ENCODE data around the gene CPNE5.

CPNE5 gene

DNA sequence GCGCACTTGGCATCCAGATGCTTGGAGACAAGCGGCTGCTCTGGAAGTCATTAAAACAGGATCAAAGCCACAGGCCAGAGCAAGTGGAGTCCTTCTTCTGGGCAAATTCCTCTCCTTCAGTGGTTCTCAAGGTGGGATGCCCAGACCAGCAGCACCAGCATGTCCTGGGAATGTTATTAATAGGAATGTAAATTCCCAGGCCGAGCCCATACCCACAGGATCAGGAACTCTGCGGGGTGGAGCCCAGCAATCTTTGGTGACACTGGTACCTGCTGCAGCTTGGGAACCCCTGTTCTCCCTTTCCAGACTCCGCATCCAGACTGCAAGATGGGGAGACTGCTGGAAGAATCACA lies 44.6 kb downstream of the CPNE5 start:
- in situ Hi-C loops (cut with HindIII; ENCODE audit: low sequenced_read_pairs) = no loop called here

DNA sequence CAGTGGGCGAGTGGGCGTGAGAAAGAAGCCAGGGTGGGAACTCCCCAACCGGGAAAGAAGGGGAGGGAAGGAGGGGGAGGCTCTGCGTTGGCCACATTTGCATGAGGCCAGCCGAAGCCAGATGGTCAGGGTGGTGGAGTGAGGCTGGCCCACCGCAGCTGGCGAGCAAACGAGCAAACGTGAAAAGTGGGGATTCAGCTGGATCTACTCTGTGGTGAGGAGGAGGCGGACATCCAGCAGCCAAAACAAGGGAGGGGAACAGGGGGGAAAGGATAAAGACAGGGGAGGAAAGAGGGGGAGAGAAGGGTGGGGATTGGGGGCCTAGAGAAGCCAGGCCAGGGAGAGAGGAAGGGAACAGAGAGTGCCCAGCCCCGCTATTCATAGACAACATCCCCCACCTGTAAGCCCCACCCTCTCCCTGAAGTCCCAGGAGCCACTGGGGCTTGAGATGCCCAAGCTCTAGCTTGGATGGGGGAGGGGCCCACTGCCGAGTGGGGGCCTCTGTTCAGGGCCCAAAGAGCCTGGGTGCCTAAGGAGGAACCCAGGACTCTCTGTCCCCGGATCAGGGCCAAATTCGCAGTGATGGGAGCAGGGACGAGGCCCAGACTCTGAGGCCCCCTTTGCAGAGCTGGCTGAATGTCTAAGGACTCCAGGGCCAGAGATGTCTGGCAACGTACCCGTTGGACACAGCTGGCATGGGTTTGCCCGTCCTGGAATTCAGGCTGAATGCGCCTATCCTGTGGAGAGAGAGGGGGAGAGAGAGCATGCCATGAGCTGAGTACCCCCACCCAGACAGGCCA lies 45.1 kb downstream of the CPNE5 start:
- in situ Hi-C loops (cut with HindIII; ENCODE audit: low sequenced_read_pairs) = no loop called here

DNA sequence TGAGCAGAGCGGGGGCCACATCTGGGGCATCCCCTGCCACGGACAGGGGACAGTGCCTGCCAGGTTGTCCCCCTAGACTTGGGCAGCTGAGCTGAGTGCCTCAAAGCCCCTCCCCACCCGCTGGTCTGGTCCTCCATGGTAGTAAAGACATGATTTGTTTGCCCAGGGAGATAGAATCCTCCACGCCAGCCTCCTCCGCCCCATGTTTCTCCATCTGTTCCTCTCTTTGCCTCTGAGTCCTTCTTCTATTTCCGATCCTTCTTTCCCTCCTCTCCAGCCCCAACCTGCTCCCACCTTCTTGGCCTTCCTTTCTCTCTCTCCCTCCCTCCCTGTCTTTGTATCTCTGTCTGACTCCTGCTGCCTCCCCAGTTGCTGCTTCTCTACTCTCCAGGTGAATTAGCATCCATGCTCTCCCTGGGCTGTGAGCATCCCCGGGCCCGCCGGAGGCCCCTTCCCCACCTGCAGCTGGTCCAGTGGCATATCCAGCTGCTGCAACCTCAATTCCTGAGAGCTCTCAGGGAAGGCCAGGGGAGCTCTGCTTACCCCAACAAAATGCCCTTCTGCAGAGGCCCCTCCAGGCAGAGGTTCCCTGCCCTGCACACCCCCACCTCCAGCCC lies 45.8 kb downstream of the CPNE5 start:
- in situ Hi-C loops (cut with HindIII; ENCODE audit: low sequenced_read_pairs) = no loop called here

DNA sequence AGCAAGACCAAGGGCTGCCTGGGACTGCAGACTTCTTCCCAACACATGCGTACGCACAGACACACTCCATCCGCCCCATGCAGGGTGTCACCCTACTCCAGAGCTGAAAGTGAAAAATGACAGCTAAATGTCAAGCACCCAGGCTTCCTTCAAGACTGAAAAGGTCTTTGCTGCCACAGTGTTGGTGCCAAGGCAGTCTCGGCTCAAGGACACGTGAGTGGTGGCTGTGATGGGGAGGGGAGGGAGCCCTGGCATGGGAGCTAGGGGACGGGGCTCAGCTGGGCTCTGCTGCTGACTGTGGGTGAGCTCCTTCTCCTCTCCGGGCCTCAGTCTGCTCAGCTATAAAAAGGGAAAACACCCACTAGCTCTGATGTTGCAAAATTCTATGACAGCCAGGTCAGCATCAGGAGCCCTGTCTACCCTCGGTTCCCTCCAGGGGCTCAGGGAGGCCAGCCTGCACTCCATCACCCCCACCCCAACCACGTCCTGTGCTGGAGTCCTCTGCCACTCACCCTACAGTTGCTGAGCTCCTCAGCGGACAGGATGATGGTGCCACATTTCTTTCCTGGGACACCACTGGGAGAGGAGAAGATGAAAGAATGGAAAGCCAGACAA lies 47.6 kb downstream of the CPNE5 start:
- in situ Hi-C loops (cut with HindIII; ENCODE audit: low sequenced_read_pairs) = no loop called here

DNA sequence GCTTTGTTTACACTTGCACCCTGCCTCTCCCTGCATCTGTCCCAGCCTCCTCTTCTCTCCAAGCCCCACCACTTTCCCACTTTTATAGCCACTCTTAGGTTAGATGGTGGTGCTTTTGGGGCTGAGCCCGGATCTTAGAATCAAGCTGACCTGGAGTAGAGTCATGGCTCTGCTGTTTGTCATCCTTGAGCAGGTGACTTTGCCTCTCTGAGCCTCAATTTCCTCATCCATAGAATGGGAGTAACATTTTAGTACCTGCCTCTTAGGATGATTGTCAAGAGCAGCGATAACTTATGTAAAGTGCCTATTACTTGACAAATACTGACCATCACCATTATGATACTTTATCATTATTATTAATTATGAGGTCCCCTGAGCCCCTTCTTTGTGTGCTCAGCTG lies 48.2 kb downstream of the CPNE5 start:
- in situ Hi-C loops (cut with HindIII; ENCODE audit: low sequenced_read_pairs) = no loop called here

DNA sequence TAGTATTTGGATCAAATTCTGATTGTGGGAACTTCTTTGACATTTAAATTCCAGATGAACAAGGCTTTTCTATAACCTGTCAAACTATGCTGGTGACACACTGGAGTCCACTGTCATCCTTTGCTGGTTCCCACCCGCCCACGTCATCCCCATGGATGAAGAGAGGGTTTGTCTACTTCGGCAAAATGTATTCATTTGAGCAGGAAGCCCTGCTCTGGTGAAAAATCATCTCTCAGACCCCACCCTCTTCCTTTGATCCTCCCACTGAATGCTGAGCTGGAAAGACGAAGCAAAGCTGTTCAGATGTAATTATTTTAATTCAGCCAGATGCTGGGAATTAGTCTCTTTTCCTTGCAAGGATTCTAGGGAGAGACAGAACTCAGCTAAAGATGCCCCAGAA lies 50.5 kb downstream of the CPNE5 start:
- in situ Hi-C loops (cut with HindIII; ENCODE audit: low sequenced_read_pairs) = no loop called here

DNA sequence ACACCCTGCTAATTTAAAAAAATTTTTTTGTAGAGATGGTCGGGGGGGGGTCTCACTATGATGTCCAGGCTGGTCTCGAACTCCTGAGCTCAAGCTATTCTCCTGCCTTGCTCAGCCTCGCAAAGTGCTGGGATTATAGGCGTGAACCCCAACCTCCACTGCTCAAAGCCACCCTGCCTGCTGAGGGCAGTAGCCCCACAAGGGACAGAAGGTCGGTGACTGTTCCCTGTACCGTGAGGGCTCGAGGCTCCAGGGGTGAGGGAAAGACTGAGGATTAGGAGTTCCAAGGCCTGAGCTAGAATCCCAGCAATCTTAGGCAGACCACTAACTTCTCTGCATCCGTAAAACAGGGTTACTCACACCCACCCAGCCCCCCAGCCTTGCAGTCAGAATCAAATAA lies 51.1 kb downstream of the CPNE5 start:
- in situ Hi-C loops (cut with HindIII; ENCODE audit: low sequenced_read_pairs) = no loop called here

DNA sequence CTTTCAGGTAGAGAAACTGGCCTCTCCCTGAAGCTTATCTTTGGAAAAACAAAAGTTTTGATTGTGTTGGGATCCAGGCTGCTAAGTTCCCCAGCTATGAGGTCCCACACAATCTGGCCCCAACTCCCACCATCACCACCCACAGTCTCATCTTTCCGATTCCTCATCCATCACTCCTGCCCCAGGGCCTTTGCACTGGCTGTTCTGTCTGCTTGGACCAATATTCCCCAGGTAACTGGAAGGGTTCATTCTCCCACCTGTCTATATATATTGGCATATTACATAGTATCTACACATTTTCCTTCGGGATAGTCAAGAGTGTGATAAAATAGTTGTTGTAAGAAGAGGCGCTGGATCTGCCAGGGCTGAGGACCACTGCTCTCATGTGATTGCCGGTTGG lies 52.0 kb downstream of the CPNE5 start:
- in situ Hi-C loops (cut with HindIII; ENCODE audit: low sequenced_read_pairs) = no loop called here

DNA sequence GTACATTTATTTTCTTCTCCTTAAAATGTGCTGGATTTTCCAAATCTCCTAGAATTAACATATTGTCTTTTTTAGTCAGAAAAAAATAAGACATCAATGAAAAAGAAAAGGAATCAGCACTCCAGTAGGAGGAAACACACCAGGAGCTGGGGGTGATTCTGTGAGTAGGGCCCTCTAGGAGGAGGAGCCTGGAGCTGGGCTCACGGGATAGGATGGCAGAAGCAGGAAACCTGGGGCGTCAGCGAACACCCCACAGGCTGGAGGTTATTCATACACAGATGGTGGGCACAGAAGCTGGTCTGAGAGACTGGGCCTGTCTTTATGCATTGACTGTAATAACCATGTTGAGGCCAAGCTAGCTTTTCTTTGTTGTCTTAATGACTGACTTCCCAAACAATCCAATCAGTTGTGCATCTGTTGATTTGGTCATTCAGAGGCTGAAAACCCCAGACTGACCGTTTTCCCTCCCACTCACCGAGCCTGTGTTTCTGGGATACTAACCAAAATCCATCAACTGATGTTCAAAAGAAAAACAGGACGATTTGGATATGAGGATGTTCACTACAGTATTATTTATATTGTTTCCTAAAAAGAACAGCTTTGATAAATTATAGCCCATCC lies 53.1 kb downstream of the CPNE5 start:
- in situ Hi-C loops (cut with HindIII; ENCODE audit: low sequenced_read_pairs) = no loop called here

DNA sequence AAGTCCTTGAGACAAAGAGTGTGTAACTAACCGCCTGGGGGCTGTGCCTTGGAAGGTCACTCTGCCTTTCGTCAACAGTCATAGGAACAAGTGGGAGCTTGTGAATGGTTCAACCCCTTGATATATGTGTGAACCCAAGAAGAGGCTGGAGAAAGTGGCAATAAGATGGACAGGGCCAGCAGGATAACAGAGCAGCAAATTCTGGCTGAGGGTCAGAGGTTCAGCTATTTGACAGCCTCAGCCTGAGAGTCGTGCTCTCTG lies 54.9 kb downstream of the CPNE5 start:
- in situ Hi-C loops (cut with HindIII; ENCODE audit: low sequenced_read_pairs) = no loop called here

DNA sequence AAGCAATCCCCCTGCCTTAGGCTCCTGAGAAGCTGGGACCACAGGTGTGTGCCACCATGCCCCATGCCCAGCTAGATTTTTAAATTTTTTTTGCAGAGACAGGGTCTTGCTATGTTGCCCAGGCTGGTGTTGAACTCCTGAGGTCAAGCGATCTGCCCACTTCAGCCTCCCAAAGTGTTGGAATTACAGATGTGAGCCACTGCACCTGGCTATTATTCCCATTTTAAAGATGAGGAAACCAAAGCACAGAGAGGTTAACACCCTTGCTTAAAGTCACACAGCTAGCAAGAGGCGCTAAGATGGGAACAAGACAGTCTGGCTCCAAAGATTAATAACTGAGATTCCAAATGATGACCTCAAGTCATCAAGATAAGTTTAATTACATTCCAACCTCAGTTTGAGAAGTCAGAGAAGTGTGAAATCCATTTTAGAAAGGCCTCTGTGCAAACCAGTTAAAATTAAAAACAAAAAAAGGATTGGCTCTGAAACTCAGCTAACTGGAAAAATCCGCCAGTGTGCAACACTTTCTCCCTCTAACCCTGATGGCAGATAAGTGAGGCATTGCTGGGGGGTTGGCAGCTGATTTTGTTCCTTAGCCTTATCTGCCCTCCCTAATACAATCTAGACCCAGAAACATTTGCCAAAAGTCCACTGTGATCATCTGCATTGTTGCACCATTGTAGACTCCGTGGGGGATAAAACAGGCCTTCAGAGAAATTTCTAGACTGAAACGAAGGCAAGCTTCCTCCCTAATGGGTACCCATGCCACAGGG lies 55.5 kb downstream of the CPNE5 start:
- in situ Hi-C loops (cut with HindIII; ENCODE audit: low sequenced_read_pairs) = no loop called here

DNA sequence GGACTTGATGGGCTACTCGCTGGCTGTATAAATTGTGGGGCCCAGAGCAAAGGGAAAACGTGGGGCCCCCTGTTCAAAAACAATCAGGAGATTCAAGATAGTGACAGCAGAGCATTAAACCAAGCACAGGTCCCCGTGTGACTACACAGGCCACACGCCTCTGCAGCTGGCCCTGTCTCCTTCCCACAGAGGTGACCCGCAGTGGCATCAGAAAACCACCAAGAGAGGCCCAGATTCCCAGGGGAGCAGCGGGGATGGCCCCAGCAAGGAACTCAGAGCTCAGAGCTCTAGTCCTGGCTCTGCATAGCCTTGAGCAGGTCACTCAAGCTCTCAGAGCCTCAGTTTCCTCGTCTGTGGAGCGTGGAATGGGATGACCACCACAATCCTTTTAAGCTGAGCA lies 57.6 kb downstream of the CPNE5 start:
- in situ Hi-C loops (cut with HindIII; ENCODE audit: low sequenced_read_pairs) = no loop called here

DNA sequence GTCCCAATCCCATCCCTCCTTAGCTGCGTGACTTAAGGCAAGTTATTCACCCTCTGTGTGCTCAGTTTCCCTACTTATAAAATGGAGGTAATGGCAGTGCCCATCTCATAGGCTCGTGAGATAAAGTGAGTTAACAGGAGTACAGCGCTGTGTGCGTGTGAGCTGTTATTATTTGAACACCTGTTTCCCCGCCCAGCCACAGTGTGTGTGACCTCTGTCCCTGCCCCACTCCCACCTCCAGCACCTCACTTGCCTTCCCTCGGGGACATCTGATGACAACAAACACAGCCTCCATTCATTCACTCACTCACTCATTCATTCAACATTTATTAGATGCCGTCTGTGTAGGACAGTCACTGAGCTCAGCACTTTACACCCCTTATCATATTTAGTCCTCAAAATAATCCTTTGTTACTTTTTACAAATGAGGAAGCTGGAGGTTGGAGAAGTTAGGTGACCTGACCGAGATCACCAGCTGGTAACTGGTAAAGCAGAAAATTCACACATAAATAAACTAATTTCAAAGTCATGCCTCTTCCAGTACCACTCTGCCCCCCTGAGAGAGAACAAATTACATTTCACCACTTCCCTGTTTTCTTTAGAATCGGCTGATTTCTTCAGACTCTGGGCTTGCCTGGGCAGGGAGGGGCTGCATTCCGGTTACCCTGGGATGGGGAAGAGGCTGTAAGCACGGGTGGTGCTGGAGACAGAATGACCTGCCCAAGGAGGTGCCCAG lies 58.6 kb downstream of the CPNE5 start:
- in situ Hi-C loops (cut with HindIII; ENCODE audit: low sequenced_read_pairs) = no loop called here

DNA sequence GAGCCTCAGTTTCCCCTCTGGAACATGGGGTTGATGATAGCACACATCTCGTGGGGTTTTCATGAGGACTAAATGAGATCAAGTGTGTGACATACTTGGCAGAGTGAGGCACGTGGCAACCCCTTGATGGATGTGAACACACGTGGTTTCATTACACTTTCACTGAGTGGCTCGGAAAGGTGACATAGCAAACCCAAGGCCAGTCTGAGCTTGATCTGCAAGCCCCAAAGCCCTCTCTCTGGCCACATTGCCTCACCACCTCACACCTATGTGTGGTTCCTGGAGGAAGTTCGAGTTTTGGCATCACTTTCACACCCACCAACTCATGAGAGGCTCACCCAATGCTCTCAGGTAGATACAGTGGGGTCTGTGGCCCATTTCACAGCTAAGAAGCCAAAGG lies 60.0 kb downstream of the CPNE5 start:
- in situ Hi-C loops (cut with HindIII; ENCODE audit: low sequenced_read_pairs) = no loop called here

DNA sequence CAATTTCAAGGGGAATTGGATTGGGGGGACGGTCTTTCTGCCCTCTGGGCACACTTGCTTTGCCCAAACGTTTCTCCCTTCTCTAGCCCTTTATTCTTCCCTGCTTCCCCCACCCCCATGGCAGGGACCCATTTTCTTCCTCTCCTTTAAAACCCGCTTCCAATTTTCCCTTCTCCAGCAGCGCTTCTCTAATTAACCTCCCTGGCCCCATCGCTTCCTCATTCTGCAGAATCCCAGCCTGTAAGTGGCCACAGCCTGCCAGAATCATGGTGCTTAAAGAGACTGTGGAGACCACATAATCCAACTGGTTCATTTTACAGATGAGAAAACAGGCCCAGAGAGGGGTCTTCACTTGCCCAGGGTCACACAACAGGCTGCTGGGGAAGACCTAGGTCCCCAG lies 61.4 kb downstream of the CPNE5 start:
- in situ Hi-C loops (cut with HindIII; ENCODE audit: low sequenced_read_pairs) = no loop called here

DNA sequence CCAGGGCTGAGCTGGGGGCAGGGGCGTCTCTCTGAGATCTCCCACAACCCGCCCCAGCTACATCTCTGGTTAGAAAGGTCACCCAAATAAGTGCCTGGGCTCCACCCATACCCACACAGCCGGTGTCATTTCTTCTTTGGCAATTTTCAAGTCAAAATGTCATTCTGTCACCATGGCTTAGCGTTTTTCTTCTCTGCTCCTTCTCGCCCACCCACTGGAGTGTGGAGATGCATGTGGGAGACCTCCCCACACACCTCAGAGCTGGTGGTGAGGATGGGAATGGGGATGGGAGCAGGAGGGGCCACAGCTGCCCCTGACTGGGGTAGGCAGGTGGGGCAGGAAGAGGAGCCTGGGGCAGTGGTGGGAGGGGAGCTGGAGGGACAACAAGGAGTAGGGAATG lies 63.1 kb downstream of the CPNE5 start:
- in situ Hi-C loops (cut with HindIII; ENCODE audit: low sequenced_read_pairs) = no loop called here

DNA sequence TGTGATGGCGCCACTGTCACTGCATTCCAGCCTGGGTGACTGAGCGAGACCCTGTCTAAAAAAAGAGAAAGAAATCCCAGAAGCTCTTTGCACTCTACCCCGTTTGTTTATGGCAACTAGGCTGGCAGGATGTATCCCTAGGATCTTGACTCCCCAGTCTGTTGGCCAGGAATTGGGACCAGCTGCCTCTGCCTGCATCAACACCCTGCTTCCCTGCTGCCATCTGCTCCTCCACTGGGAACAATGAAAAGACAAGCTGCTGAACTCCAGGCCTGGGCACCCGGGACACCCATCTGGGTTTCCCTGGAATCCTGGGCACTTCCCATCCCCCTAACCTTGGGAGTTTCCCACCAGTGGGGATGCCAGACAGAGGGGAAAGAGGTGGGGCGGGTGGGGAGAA lies 64.9 kb downstream of the CPNE5 start:
- in situ Hi-C loops (cut with HindIII; ENCODE audit: low sequenced_read_pairs) = no loop called here

DNA sequence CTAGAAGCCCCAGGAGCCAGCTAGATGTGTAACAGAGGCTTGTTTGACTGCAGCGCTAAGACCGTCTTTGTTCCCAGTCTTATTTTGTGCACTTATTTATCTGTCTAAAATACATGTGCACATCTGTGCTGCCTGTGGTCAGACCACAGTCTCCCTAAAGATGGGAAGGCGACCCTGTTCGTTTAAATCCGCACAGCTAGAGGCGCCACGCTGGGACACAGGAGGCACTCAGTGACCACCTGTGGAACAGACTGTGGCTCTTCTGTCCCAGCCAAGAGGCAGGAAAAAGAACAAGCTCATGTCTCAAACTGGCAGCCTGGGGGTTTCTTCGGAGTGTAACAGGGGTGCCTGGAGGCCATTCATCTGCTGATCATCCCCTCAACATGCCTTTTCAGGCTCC lies 66.8 kb downstream of the CPNE5 start:
- in situ Hi-C loops (cut with HindIII; ENCODE audit: low sequenced_read_pairs) = no loop called here

DNA sequence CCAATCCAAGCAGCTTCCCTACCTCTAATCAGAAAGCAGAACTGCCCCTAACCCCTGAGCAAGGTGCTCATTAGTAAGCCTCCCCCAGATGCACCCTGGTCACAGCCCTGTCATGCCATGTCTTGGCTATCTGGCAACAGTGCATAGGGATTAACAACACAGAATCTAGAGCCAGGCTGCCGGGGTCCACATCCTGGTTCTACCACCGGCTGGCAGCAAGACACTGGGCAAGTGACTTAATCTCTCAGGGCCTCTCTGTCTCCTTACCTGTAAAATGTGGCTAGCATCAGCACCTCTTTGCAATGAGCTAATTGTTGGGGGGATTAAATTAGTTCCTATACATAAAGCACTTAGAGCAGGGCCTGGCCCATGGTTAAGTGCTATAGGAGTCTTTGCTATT lies 68.1 kb downstream of the CPNE5 start:
- in situ Hi-C loops (cut with HindIII; ENCODE audit: low sequenced_read_pairs) = no loop called here

DNA sequence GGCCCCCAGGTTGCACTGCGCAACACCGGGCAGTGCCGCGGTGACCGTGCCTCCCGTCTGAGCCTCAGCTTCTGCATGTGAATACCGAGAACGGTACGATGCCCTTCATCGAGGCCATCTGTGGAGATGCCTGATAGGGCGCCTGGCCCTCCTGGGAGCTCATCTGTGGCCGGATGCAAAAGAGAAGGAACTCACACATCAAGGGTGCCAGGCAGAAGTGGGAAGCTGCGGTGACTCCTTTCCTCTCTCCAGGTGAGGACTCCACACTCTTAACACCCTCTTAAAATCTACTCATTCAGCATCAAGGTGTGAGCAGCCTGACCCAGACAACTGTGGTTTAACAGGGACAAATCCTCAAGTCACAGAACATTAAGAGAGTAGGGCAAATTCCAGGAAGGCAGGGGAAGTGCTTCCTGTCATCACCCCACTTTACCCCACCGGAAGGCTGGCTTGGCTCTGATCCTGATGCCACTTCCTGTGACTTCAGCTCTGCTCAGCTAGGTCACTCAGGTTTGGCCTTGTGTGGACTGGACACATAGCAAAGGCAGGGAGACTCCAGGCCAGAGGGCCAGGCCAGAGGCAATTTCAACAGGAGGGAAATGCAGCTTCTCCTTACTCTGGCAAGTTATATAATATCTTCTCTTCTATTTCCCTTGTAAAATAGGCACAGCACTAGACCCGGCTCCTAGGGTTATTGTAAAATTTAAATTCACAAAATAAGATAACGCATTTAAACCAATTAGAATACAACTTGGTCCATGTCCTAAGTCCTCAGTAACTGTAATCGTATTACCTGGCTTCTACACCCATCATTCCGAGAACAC lies 69.4 kb downstream of the CPNE5 start:
- in situ Hi-C loops (cut with HindIII; ENCODE audit: low sequenced_read_pairs) = no loop called here

All from DLD1 (cell line).